Measurements from ENCODE around the gene TLL1.

TLL1 gene

DNA sequence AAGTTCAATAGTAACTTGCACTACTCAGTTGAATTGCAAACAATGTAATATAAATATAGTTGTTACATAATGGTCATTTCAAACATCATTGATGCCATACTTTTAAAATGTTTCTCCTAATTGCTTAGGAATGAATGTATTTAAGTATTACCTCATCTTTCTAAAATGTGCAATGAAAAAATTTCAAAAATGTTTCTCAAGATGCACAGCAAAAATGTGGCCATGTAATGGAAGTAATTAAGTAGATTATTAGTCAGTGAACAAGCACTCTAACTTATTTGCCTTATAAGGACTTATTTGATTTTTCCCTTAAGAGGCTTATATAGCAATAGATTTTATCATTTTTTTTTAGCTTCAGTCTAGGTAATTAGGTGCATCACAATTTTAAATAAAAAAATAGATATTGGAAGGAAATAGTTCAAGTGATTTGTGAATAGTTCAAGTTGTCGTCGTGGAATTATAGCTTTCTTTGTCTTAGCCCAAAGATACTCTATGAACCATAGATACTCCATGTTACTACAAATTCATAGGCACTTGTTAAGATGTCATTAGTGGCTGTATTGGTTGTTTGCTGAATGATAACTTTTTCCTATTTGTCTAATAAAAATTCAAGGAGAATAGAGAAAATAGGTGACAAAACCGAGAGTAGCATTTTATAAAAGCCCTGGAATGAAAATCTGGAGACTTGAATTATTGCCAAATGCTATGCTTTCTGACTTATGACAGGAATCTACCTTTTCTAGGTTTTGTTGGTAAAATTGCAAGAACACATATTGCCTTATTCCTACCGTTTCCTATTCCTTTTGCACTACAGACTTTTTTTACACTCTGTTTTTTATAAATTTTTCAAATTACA is 118.5 kb downstream of the TLL1 start:
- Histone ChIP-seq H3K9me3 (ENCODE audit: control insufficient read depth, low read length) (no peaks in the 10 kb centered on the region), H3K9ac (ENCODE audit: low read length) (no peak overlapping the region), H3K27me3 (ENCODE audit: control insufficient read depth, insufficient read depth, low read length) (no peaks in the 10 kb centered on the region), H3K36me3 (ENCODE audit: control insufficient read depth, insufficient read depth, low read length) (no peaks in the 10 kb centered on the region), H3K4me1 (ENCODE audit: control insufficient read depth, insufficient read depth, low read length) (no peaks in the 10 kb centered on the region), H3K4me3 (ENCODE audit: low read length) (no peak overlapping the region)

DNA sequence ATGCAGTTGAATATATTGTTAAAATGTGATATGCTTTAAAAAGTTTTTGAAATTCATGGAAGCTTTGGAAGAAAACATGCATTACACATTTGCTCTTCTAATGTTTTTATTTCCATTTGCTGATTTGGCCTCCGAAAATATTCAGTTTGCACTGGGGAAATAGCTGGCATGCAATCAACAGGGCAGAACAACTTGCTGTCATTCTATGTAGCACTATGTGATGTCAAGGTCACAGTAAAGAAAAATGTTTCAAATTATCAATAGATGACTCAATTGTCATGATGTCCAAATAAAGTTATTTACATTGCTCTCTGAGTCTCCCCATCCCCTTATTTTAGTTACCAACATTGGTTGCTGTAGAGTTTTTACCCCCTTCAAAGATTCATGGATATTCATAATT is 119.2 kb downstream of the TLL1 start:
- Histone ChIP-seq H3K36me3 (ENCODE audit: control insufficient read depth, insufficient read depth, low read length) (no peaks in the 10 kb centered on the region), H3K27me3 (ENCODE audit: control insufficient read depth, insufficient read depth, low read length) (no peaks in the 10 kb centered on the region), H3K9me3 (ENCODE audit: control insufficient read depth, low read length) (no peaks in the 10 kb centered on the region), H3K9ac (ENCODE audit: low read length) (no peak overlapping the region), H3K4me3 (ENCODE audit: low read length) (no peak overlapping the region), H3K4me1 (ENCODE audit: control insufficient read depth, insufficient read depth, low read length) (no peaks in the 10 kb centered on the region)

DNA sequence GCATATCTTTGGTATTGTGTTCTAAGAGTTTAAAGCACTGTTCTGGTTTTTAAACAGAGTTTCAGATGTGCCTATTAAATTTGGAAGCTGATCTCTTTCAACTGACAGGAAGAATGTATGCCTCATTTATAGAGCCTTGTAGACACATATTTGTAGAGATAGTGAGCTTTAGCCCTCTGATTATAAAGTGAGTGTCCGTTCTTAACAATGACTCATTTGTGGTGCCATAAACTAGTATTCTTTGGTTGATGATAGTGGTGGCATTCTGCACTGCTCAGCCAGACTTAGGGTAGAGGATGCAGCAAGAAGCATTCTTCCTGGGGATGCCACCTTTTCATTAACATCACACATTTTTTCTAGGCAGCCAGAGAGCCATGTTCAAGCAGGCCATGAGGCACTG is 121.7 kb downstream of the TLL1 start:
- H3K9me3 ChIP-seq (ENCODE audit: control insufficient read depth, low read length): no peaks in the 10 kb centered on the region
- no peak overlapping the region for H3K4me3 ChIP-seq (ENCODE audit: low read length)
- H3K27me3 ChIP-seq (ENCODE audit: control insufficient read depth, insufficient read depth, low read length): no peaks in the 10 kb centered on the region
- H3K4me1 ChIP-seq (ENCODE audit: control insufficient read depth, insufficient read depth, low read length): no peaks in the 10 kb centered on the region
- no peaks in the 10 kb centered on the region for H3K36me3 ChIP-seq (ENCODE audit: control insufficient read depth, insufficient read depth, low read length)
- H3K9ac ChIP-seq (ENCODE audit: low read length): no peak overlapping the region

DNA sequence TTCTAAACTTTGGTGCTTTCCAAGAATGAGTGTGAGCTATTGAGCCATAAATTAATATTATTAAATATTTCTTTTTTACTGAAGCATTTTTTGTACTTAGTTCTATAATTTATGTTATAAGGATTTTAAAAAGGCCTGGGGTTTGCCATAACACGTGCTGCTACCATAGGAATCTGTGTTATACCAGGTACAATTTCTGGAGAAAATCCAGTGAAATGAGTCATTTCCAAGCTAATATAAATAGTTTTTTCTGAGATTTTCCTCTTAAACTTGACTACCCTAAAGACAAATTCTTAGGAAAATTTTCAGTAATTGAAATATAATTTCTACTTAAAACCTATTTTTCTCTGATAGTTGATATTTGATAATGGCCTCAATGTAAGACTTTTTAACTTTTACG is 130.8 kb downstream of the TLL1 start:
- no peaks in the 10 kb centered on the region for H3K4me1 ChIP-seq (ENCODE audit: control insufficient read depth, insufficient read depth, low read length)
- no peaks in the 10 kb centered on the region for H3K9me3 ChIP-seq (ENCODE audit: control insufficient read depth, low read length)
- no peak overlapping the region for H3K9ac ChIP-seq (ENCODE audit: low read length)
- no peaks in the 10 kb centered on the region for H3K27me3 ChIP-seq (ENCODE audit: control insufficient read depth, insufficient read depth, low read length)
- no peaks in the 10 kb centered on the region for H3K36me3 ChIP-seq (ENCODE audit: control insufficient read depth, insufficient read depth, low read length)
- no peak overlapping the region for H3K4me3 ChIP-seq (ENCODE audit: low read length)

DNA sequence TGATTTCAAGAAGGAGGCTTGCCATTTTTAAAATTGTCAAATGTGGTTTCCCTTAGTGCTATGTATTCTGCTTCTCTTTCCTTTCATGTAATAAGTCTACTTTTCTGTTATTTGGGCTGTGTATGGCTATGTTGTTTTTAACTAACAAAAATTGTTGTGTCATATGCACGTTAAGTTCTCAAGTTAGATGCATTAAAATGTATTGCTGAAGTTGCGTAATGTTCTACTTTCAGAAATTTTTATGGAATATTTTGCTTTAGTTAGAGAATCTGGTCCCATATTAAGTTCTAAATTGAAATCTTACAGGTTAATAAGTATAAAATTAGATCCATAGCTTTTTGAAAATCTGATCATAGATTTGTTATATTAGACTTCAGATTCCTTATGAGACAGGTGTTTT is 133.2 kb downstream of the TLL1 start:
- Histone ChIP-seq H3K36me3 (ENCODE audit: control insufficient read depth, insufficient read depth, low read length) (no peaks in the 10 kb centered on the region), H3K27me3 (ENCODE audit: control insufficient read depth, insufficient read depth, low read length) (no peaks in the 10 kb centered on the region), H3K9me3 (ENCODE audit: control insufficient read depth, low read length) (no peaks in the 10 kb centered on the region), H3K9ac (ENCODE audit: low read length) (no peak overlapping the region), H3K4me1 (ENCODE audit: control insufficient read depth, insufficient read depth, low read length) (no peaks in the 10 kb centered on the region), H3K4me3 (ENCODE audit: low read length) (no peak overlapping the region)

DNA sequence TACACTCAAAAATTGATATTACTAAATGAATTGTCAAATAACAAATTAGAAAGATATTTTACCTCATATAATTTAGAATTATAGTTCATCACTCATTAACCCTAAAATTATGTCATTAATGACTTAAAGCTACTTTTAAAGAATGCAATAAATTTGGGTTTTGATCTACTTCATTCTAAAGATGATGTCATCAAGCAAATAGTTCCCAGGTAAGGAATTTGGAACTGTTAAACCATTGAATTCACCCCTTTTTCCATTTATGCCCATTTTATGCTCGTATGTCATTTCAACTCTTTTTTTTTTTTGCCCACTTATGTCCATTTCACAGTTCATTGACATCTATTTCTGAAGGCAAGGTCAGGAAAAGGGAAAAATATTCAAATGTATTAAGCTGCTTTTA is 135.5 kb downstream of the TLL1 start:
- Histone ChIP-seq H3K9me3 (ENCODE audit: control insufficient read depth, low read length) (no peaks in the 10 kb centered on the region), H3K9ac (ENCODE audit: low read length) (no peak overlapping the region), H3K36me3 (ENCODE audit: control insufficient read depth, insufficient read depth, low read length) (no peaks in the 10 kb centered on the region), H3K27me3 (ENCODE audit: control insufficient read depth, insufficient read depth, low read length) (no peaks in the 10 kb centered on the region), H3K4me3 (ENCODE audit: low read length) (no peak overlapping the region), H3K4me1 (ENCODE audit: control insufficient read depth, insufficient read depth, low read length) (no peaks in the 10 kb centered on the region)

DNA sequence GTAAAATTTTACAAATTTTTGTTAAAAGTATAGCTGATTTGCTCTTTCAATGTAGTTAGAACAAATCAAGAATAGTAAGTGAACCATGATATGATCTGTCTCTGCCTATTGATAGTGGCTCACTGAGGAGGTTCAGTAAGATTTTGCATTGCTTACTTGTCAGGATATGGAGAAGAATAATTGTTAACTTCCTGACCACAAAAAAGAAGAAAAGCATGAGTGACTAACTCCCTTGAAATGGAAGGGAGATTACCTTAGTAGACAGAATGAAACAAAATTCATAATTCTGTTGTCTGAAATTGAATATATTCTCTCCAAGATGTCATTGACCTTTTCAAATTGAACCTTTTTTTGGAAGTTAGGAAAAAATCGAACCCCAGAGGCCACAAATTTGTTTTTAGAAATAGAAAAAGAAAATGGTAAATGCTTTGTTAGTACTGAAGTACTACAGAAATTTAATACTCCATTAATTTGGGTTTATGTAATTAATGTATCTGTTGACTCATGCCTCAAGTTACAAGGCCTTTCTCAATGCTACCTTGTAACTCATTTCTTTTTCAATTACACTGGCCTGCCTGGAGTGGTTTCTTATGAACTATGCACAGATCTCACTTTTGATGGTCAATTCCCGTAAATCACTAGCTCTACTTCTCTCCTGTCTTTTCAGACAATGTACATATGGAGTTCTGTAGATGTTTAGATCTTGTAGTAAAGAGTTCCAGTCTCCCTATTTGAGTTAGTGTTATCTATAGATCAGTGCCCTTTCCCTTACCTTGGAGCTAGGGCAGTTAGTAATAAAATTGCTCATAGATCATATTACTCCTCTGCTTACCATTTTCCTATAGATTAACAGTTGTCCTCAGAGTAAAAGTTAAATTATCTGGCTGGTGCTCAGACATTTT is 139.3 kb downstream of the TLL1 start:
- Histone ChIP-seq H3K4me3 (ENCODE audit: low read length) (no peak overlapping the region), H3K27me3 (ENCODE audit: control insufficient read depth, insufficient read depth, low read length) (no peaks in the 10 kb centered on the region), H3K4me1 (ENCODE audit: control insufficient read depth, insufficient read depth, low read length) (no peaks in the 10 kb centered on the region), H3K36me3 (ENCODE audit: control insufficient read depth, insufficient read depth, low read length) (no peaks in the 10 kb centered on the region), H3K9ac (ENCODE audit: low read length) (no peak overlapping the region), H3K9me3 (ENCODE audit: control insufficient read depth, low read length) (no peaks in the 10 kb centered on the region)

DNA sequence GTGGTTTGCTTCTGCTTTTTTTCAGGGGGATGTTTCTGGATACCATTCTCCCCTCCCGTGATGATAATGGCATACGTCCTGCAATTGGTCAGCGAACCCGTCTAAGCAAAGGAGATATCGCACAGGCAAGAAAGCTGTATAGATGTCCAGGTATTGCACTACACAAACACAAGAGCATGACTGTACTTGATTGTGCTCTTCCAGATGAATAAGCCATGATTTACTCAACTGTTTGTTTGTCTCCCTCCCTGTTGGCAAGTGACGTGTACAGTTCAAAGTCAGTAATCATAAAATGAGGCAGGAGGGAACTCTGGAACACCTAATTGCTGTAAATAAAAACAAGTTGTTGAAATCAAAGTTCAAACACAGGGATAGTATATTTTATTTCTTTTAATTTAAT is 141.4 kb downstream of the TLL1 start:
- H3K27me3 ChIP-seq (ENCODE audit: control insufficient read depth, insufficient read depth, low read length): no peaks in the 10 kb centered on the region
- no peaks in the 10 kb centered on the region for H3K36me3 ChIP-seq (ENCODE audit: control insufficient read depth, insufficient read depth, low read length)
- no peak overlapping the region for H3K4me3 ChIP-seq (ENCODE audit: low read length)
- no peak overlapping the region for H3K9ac ChIP-seq (ENCODE audit: low read length)
- H3K9me3 ChIP-seq (ENCODE audit: control insufficient read depth, low read length): no peaks in the 10 kb centered on the region
- H3K4me1 ChIP-seq (ENCODE audit: control insufficient read depth, insufficient read depth, low read length): no peaks in the 10 kb centered on the region

DNA sequence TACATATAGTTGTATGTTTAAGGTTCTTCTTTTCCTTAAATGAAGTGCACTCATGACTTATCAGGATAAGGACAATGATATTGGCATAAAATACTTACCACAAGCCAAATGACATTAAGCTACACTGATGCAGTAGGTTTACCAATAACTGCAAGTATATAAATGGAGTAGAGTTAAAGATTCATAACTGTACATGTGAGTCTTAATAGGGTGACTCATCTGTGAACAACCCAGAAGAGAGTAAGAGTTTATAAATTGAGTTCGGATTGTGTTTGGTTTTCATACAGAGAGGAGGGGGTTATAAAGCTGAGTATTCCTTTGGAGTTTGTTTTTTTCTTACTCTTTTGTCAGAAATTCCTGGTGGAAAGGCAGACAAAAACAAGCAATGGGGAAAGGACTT is 144.8 kb downstream of the TLL1 start:
- H3K36me3 ChIP-seq (ENCODE audit: control insufficient read depth, insufficient read depth, low read length): no peaks in the 10 kb centered on the region

DNA sequence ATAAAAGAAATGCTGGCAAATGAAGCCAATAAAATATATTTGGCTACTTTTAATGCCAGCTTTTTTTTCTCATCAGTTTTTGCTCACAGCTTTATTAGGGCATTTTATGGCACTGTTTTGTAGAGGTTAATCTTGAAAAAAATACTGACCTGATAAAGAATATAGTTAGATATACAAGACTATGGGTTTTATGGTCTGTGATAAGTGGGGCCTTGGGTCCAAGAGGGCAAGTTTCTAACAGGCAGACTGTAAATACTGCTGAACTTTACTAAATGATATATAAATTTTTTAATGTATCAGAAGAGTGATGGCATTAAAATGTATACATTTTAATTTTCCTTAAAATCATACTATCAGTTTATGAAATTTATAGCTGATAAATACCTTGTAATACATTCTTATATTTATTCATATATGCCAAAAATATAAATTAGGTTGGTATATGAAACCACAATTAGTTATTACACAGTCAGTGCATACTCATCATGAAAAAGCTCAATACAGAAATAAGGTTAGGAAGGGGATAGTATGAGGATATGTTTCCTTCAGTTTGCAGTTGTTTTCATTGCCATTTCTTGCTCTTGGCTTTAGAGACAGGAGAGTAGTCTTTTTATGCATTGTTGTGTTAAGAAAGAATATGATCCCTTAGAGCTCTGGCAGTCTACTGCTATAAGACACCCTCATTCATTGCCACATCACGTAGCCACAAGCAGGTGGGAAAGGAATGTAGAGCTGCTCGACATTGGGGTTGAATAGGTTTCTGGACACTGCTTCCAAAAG is 146.6 kb downstream of the TLL1 start:
- Histone ChIP-seq H3K4me3 (ENCODE audit: low read length) (no peak overlapping the region), H3K9ac (ENCODE audit: low read length) (no peak overlapping the region), H3K4me1 (ENCODE audit: control insufficient read depth, insufficient read depth, low read length) (no peaks in the 10 kb centered on the region), H3K36me3 (ENCODE audit: control insufficient read depth, insufficient read depth, low read length) (no peaks in the 10 kb centered on the region), H3K27me3 (ENCODE audit: control insufficient read depth, insufficient read depth, low read length) (no peaks in the 10 kb centered on the region), H3K9me3 (ENCODE audit: control insufficient read depth, low read length) (no peaks in the 10 kb centered on the region)

More for the DNA sequence above, 144.8 kb downstream of the TLL1 start:
- Histone ChIP-seq H3K9ac (ENCODE audit: low read length) (no peak overlapping the region), H3K4me3 (ENCODE audit: low read length) (no peak overlapping the region), H3K4me1 (ENCODE audit: control insufficient read depth, insufficient read depth, low read length) (no peaks in the 10 kb centered on the region), H3K27me3 (ENCODE audit: control insufficient read depth, insufficient read depth, low read length) (no peaks in the 10 kb centered on the region), H3K9me3 (ENCODE audit: control insufficient read depth, low read length) (no peaks in the 10 kb centered on the region)

GRCh38 chr4:166021617-166022016 is 148.6 kb downstream of the TLL1 start:
- Histone ChIP-seq H3K27me3 (ENCODE audit: control insufficient read depth, insufficient read depth, low read length) (no peaks in the 10 kb centered on the region), H3K36me3 (ENCODE audit: control insufficient read depth, insufficient read depth, low read length) (no peaks in the 10 kb centered on the region), H3K9me3 (ENCODE audit: control insufficient read depth, low read length) (no peaks in the 10 kb centered on the region), H3K4me1 (ENCODE audit: control insufficient read depth, insufficient read depth, low read length) (no peaks in the 10 kb centered on the region), H3K9ac (ENCODE audit: low read length) (no peak overlapping the region), H3K4me3 (ENCODE audit: low read length) (no peak overlapping the region)

GRCh38 chr4:166034965-166035364 is 161.9 kb downstream of the TLL1 start:
- Histone ChIP-seq H3K9me3 (ENCODE audit: control insufficient read depth, low read length) (no peaks in the 10 kb centered on the region), H3K36me3 (ENCODE audit: control insufficient read depth, insufficient read depth, low read length) (no peaks in the 10 kb centered on the region), H3K9ac (ENCODE audit: low read length) (no peak overlapping the region), H3K4me1 (ENCODE audit: control insufficient read depth, insufficient read depth, low read length) (no peaks in the 10 kb centered on the region), H3K27me3 (ENCODE audit: control insufficient read depth, insufficient read depth, low read length) (no peaks in the 10 kb centered on the region), H3K4me3 (ENCODE audit: low read length) (no peak overlapping the region)
